ENCODE results near the gene PTK6. TPM values are rescaled to one million over a fixed set of nuclear protein-coding genes. Genes with fewer than 3 reads are reported as not detected.

Gene PTK6
- 10 to 100 TPM in 3 of 4 donors, under 1 TPM in 1; 0.56 to 87.0 (median 47.5) TPM for polyA plus RNA-seq
- long read RNA-seq, donor 1 = 0 reads
- long read RNA-seq, donor 2 = 0 reads
- long read RNA-seq, donor 3 = 0 reads
- long read RNA-seq, donor 4 = 0 reads
- long read RNA-seq, donor 5 = 0 reads
- long read RNA-seq, donor 6 = 0 reads
- long read RNA-seq, donor 7 = 0 reads
- long read RNA-seq, donor 8 = 0 reads
- long read RNA-seq, donor 9 = 0 reads
- long read RNA-seq, donor 10 = 0 reads

DNA sequence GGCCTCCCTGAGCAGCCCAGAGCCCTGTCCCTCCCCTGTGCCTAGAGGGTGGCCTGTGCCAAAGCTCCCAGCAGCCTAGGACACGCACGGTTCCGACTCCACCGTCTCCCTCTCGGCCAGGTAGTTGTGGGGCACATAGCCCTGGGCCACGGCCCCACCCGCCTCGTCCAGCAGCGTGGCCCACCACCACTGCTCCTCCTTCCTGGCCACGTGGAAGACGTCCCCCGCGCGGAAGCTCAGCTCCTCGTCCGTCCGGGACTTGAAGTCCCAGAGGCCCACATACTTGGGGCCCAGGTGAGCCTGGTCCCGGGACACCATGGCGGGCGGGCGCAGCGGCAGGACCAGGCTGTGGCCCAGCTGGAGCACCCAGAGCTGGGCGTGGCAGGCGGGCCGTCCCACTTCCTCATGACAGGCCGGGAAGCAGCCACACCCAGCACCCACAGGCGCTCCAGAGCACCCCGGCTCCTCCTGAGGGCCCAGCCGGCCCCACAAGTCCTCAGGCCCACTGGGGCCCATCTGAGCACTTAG lies at the start of gene PTK6:
Gene PTK6, minus strand, starts transcription at position 380 of the 528 bp plus-strand sequence. Its CDS starts 62 bp downstream, at position 318.
- Histone ChIP-seq H3K27me3 (ENCODE audit: control insufficient read depth in 3 of 3, insufficient read depth in 3 of 3, low read length in 3 of 3) (peaks cover 0 to 9% (median 0%) of the 10 kb centered on the region in 3 donors), H3K9me3 (ENCODE audit: control insufficient read depth in 2 of 2, insufficient read depth in 1 of 2, low read depth in 1 of 2, low read length in 1 of 2) (no peaks in the 10 kb centered on the region), H3K4me1 (ENCODE audit: control insufficient read depth in 3 of 3, insufficient read depth in 2 of 3, low read depth in 1 of 3, low read length in 2 of 3) (peaks cover 0 to 23% (median 2%) of the 10 kb centered on the region in 3 donors), H3K36me3 (ENCODE audit: control insufficient read depth in 3 of 3, insufficient read depth in 2 of 3, low read depth in 1 of 3, low read length in 3 of 3) (no peaks in the 10 kb centered on the region), H3K4me3 (ENCODE audit: low read depth in 1 of 3, low read length in 3 of 3) (peak within 1 kb of the TSS; percentile 17 to 71 (median 42)), H3K27ac (ENCODE audit: low read depth in 1 of 3, low read length in 2 of 3) (peak within 1 kb of the TSS; percentile 57 to 98 (median 89))
- FAIRE-seq = no peak
- DNase-seq = peak; percentile 54 to 88
- WGBS, 3 donors = 7 to 55% (median 38%) methylated on average over 13 to 29 of the region's 29 CpGs

GRCh38 chr20:63586797-63587196 lies 49.6 kb upstream of the PTK6 start:
- FAIRE-seq (no peak), DNase-seq (no peak)
- Histone ChIP-seq H3K27ac (ENCODE audit: low read depth in 1 of 3, low read length in 2 of 3) (no peak overlapping the region), H3K9me3 (ENCODE audit: control insufficient read depth in 2 of 2, insufficient read depth in 1 of 2, low read depth in 1 of 2, low read length in 1 of 2) (no peaks in the 10 kb centered on the region), H3K4me1 (ENCODE audit: control insufficient read depth in 3 of 3, insufficient read depth in 2 of 3, low read depth in 1 of 3, low read length in 2 of 3) (no peaks in the 10 kb centered on the region), H3K4me3 (ENCODE audit: low read depth in 1 of 3, low read length in 3 of 3) (no peak overlapping the region), H3K36me3 (ENCODE audit: control insufficient read depth in 3 of 3, insufficient read depth in 2 of 3, low read depth in 1 of 3, low read length in 3 of 3) (peaks cover 3 to 48% (median 5%) of the 10 kb centered on the region in 3 donors), H3K27me3 (ENCODE audit: control insufficient read depth in 3 of 3, insufficient read depth in 3 of 3, low read length in 3 of 3) (no peaks in the 10 kb centered on the region)
- WGBS, 3 donors = 85 to 94% (median 88%) methylated on average over 11 to 17 of the region's 17 CpGs

- H3K4me3 ChIP-seq (ENCODE audit: low read depth in 1 of 3, low read length in 3 of 3) = no peak overlapping the region
- H3K9me3 ChIP-seq (ENCODE audit: control insufficient read depth in 2 of 2, insufficient read depth in 1 of 2, low read depth in 1 of 2, low read length in 1 of 2) = no peaks in the 10 kb centered on the region
- FAIRE-seq (no peak), DNase-seq (no peak)
- no peak overlapping the region for H3K27ac ChIP-seq (ENCODE audit: low read depth in 1 of 3, low read length in 2 of 3)
- H3K36me3 ChIP-seq (ENCODE audit: control insufficient read depth in 3 of 3, insufficient read depth in 2 of 3, low read depth in 1 of 3, low read length in 3 of 3) = peaks cover 3 to 41% (median 5%) of the 10 kb centered on the region in 3 donors
- H3K4me1 ChIP-seq (ENCODE audit: control insufficient read depth in 3 of 3, insufficient read depth in 2 of 3, low read depth in 1 of 3, low read length in 2 of 3) = no peaks in the 10 kb centered on the region
- 73 to 83% (median 77%) methylated on average over 22 of the region's 22 CpGs for WGBS, 3 donors
- peaks cover 0 to 3% (median 0%) of the 10 kb centered on the region in 3 donors for H3K27me3 ChIP-seq (ENCODE audit: control insufficient read depth in 3 of 3, insufficient read depth in 3 of 3, low read length in 3 of 3)
These were observed 48.7 kb upstream of the PTK6 start for GRCh38 chr20:63585616-63586565.

- Histone ChIP-seq H3K36me3 (ENCODE audit: control insufficient read depth in 3 of 3, insufficient read depth in 2 of 3, low read depth in 1 of 3, low read length in 3 of 3) (peaks cover 0 to 8% (median 0%) of the 10 kb centered on the region in 3 donors), H3K9me3 (ENCODE audit: control insufficient read depth in 2 of 2, insufficient read depth in 1 of 2, low read depth in 1 of 2, low read length in 1 of 2) (no peaks in the 10 kb centered on the region), H3K27ac (ENCODE audit: low read depth in 1 of 3, low read length in 2 of 3) (no peak overlapping the region), H3K27me3 (ENCODE audit: control insufficient read depth in 3 of 3, insufficient read depth in 3 of 3, low read length in 3 of 3) (peaks cover 0 to 16% (median 0%) of the 10 kb centered on the region in 3 donors), H3K4me3 (ENCODE audit: low read depth in 1 of 3, low read length in 3 of 3) (no peak overlapping the region), H3K4me1 (ENCODE audit: control insufficient read depth in 3 of 3, insufficient read depth in 2 of 3, low read depth in 1 of 3, low read length in 2 of 3) (no peaks in the 10 kb centered on the region)
- DNase-seq (no peak), FAIRE-seq (no peak)
- 84 to 86% (median 85%) methylated on average over 23 of the region's 23 CpGs for WGBS, 3 donors
These were observed 45.3 kb upstream of the PTK6 start for GRCh38 chr20:63582382-63583063.

DNA sequence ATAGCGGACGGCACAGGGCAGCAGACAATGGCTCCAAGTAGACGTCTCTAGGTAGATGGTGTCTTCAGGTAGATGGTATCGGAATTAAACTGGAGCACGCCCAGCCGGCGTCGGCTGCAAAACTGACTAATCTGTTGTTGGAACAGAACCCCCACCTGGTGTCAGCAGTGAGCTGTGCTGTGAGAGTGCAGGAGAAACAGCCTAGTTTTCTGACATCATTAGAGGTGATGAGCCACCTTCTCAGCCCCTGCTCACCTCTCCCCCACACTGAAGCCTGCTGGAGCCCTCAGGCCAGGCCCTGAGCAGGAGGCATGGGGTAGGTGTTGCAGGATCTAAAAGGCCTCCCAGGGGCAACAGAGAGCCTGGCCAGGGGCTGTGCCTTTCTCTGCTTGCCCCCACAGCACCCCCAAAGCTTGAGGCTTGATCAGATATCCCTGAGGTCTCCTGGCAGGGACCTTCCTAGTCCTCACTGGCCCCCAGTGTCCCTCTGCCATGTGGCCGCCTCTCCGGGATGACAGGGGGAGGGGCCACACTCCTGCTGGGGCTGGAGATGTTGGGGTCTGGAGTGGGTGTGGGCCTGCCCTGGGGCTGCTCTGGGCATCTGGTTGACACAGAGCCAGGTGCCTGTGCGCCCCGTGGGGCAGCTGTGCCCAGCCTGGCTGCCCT lies 43.8 kb upstream of the PTK6 start:
- Histone ChIP-seq H3K27ac (ENCODE audit: low read depth in 1 of 3, low read length in 2 of 3) (no peak overlapping the region), H3K36me3 (ENCODE audit: control insufficient read depth in 3 of 3, insufficient read depth in 2 of 3, low read depth in 1 of 3, low read length in 3 of 3) (no peaks in the 10 kb centered on the region), H3K27me3 (ENCODE audit: control insufficient read depth in 3 of 3, insufficient read depth in 3 of 3, low read length in 3 of 3) (peaks cover 0 to 16% (median 0%) of the 10 kb centered on the region in 3 donors), H3K4me3 (ENCODE audit: low read depth in 1 of 3, low read length in 3 of 3) (no peak overlapping the region), H3K9me3 (ENCODE audit: control insufficient read depth in 2 of 2, insufficient read depth in 1 of 2, low read depth in 1 of 2, low read length in 1 of 2) (no peaks in the 10 kb centered on the region), H3K4me1 (ENCODE audit: control insufficient read depth in 3 of 3, insufficient read depth in 2 of 3, low read depth in 1 of 3, low read length in 2 of 3) (no peaks in the 10 kb centered on the region)
- 15 to 51% (median 43%) methylated on average over 9 to 12 of the region's 12 CpGs for WGBS, 3 donors
- no peak for FAIRE-seq
- peak; percentile 37 to 44 for DNase-seq

DNA sequence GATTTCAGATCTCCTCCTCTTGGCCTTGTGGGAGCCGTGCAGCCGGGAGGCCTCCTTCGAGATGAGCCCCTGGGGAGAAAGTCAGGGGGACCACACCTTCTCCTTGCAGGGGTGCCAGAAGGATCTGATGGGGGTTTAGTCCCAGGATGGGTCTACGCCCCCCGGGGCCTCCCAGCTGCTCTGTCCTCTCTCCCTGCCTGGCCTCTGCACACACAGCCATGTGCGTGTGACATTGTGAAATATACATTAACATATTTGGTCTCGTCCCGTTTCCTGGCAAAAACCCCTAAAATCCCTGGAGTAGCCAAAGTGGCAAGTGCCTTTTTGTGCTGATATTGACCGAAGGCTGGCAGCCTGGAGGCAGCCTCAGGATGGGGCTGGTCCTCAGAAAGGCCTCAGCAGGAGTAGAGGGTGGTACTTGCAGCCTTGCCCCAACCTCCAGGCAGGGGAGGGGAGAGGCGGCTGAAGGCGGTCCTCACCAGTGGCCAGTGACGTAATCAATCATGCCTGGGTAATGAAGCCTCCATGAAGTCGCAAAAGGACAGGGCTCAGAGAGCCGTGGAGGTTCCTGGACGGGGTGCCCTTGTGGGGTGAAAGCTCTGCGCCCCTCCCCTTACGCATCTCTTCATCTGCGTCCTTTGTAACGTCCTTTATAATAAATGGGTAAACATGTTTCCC lies 42.0 kb upstream of the PTK6 start:
- Histone ChIP-seq H3K36me3 (ENCODE audit: control insufficient read depth in 3 of 3, insufficient read depth in 2 of 3, low read depth in 1 of 3, low read length in 3 of 3) (no peaks in the 10 kb centered on the region), H3K9me3 (ENCODE audit: control insufficient read depth in 2 of 2, insufficient read depth in 1 of 2, low read depth in 1 of 2, low read length in 1 of 2) (no peaks in the 10 kb centered on the region), H3K4me3 (ENCODE audit: low read depth in 1 of 3, low read length in 3 of 3) (no peak overlapping the region), H3K4me1 (ENCODE audit: control insufficient read depth in 3 of 3, insufficient read depth in 2 of 3, low read depth in 1 of 3, low read length in 2 of 3) (peaks cover 0 to 5% (median 3%) of the 10 kb centered on the region in 3 donors), H3K27ac (ENCODE audit: low read depth in 1 of 3, low read length in 2 of 3) (no peak overlapping the region), H3K27me3 (ENCODE audit: control insufficient read depth in 3 of 3, insufficient read depth in 3 of 3, low read length in 3 of 3) (peaks cover 0 to 23% (median 0%) of the 10 kb centered on the region in 3 donors)
- FAIRE-seq (no peak), DNase-seq (no peak)
- WGBS, 3 donors = 59 to 72% (median 67%) methylated on average over 19 of the region's 19 CpGs

GRCh38 chr20:63578224-63579016 lies 41.2 kb upstream of the PTK6 start:
- Histone ChIP-seq H3K4me1 (ENCODE audit: control insufficient read depth in 3 of 3, insufficient read depth in 2 of 3, low read depth in 1 of 3, low read length in 2 of 3) (peaks cover 0 to 6% (median 3%) of the 10 kb centered on the region in 3 donors), H3K4me3 (ENCODE audit: low read depth in 1 of 3, low read length in 3 of 3) (no peak overlapping the region), H3K27ac (ENCODE audit: low read depth in 1 of 3, low read length in 2 of 3) (no peak overlapping the region), H3K36me3 (ENCODE audit: control insufficient read depth in 3 of 3, insufficient read depth in 2 of 3, low read depth in 1 of 3, low read length in 3 of 3) (no peaks in the 10 kb centered on the region), H3K27me3 (ENCODE audit: control insufficient read depth in 3 of 3, insufficient read depth in 3 of 3, low read length in 3 of 3) (peaks cover 0 to 23% (median 0%) of the 10 kb centered on the region in 3 donors), H3K9me3 (ENCODE audit: control insufficient read depth in 2 of 2, insufficient read depth in 1 of 2, low read depth in 1 of 2, low read length in 1 of 2) (no peaks in the 10 kb centered on the region)
- no peak for FAIRE-seq
- 46 to 83% (median 54%) methylated on average over 25 to 26 of the region's 26 CpGs for WGBS, 3 donors
- DNase-seq = no peak

All from small intestine (tissue), 16 donors.